GM12878 (cell line): ENCODE results near the gene THEM4. TPM values are rescaled to one million over a fixed set of nuclear protein-coding genes. Genes with fewer than 3 reads are reported as not detected.

ENCODE experiments used
- ATAC-seq: fragments of 200-7000 bp; cut with Tn5 transposase; 3 replicates; pipeline ENCODE4 v1.9.1; 2020; ENCODE audit warnings: mild to moderate bottlenecking, moderate library complexity
- BruUV-seq: library from RNA; stranded (reverse); fragments of 400-500 nt; replicated peaks from 2 replicates; lab custom pipeline; 2021; lab: Mats Ljungman, UMichigan
- CTCF ChIA-PET: fragments of 300-600 bp; sonication (Branson Sonifier 250); formaldehyde crosslinking; extraction: SDS; loops from one replicate; lab custom pipeline; 2021; ENCODE audit warnings: inconsistent platforms; lab: Yijun Ruan, JAX
- POLR2A ChIA-PET: fragments of 350-600 bp; formaldehyde crosslinking; extraction: SDS; loops from one replicate; lab custom pipeline; 2021; ENCODE audit warnings: inconsistent platforms; lab: Charles Lee
- RAD21 ChIA-PET: fragments of 300-600 bp; sonication (Branson Sonifier 250); formaldehyde crosslinking; loops from one replicate; lab custom pipeline; 2023; ENCODE audit warnings: antibody characterized with exemption; ENCODE audit not compliant: unreplicated experiment; lab: Charles Lee
- SMC1A ChIA-PET: fragments of 300-600 bp; sonication (Branson Sonifier 250); formaldehyde crosslinking; loops from one replicate; lab custom pipeline; 2023; ENCODE audit not compliant: unreplicated experiment, uncharacterized antibody; lab: Charles Lee
- DNase-seq: peaks from one replicate; pipeline ENCODE4 v3.0.0-alpha.2; 2011; ENCODE audit warnings: low read depth, low spot score
- FAIRE-seq: peaks from 3 replicates; lab custom pipeline; 2011; peaks lifted over from hg19 to GRCh38; lab: Jason Lieb, UNC
- H2AFZ ChIP-seq: 2 replicates; pipeline ENCODE4 v1.6.0; 2011; ENCODE audit warnings: low read depth, low read length, control low read depth; ENCODE audit not compliant: control insufficient read depth
- H3K27ac ChIP-seq: 2 replicates; pipeline ENCODE4 v1.5.1; 2011; ENCODE audit warnings: control low read depth; ENCODE audit not compliant: control insufficient read depth, insufficient read depth
- H3K27me3 ChIP-seq, 2 experiments: replicated peaks in 1 of 2; 2 replicates each; pipeline versions ENCODE4 v1.6.0 to v1.6.1; 2011; ENCODE audit warnings: low read length in 1 of 2; ENCODE audit not compliant: control insufficient read depth in 2 of 2, insufficient read depth in 2 of 2
- H3K36me3 ChIP-seq, 2 experiments: 2 replicates each; pipeline ENCODE4 v1.5.1; 2011; ENCODE audit warnings: low read length in 1 of 2; ENCODE audit not compliant: control insufficient read depth in 2 of 2, insufficient read depth in 2 of 2
- H3K4me1 ChIP-seq: 2 replicates; pipeline ENCODE4 v1.6.1; 2011; ENCODE audit warnings: mild to moderate bottlenecking, low read length, moderate library complexity, mixed read lengths; ENCODE audit not compliant: control insufficient read depth, insufficient read depth
- H3K4me2 ChIP-seq: 2 replicates; pipeline ENCODE4 v1.6.0; 2011; ENCODE audit warnings: control low read depth; ENCODE audit not compliant: control insufficient read depth, insufficient read depth
- H3K4me3 ChIP-seq: fragments of 200-600 bp; sonication (generic); 2 replicates; pipeline ENCODE4 v1.5.1; 2016
- H3K79me2 ChIP-seq: 2 replicates; pipeline ENCODE4 v1.6.0; 2011; ENCODE audit warnings: low read length; ENCODE audit not compliant: control insufficient read depth, insufficient read depth
- H3K9ac ChIP-seq: 2 replicates; pipeline ENCODE4 v1.8.0; 2011; ENCODE audit warnings: low read length, control low read depth, mixed read lengths; ENCODE audit not compliant: control insufficient read depth, insufficient read depth
- H3K9me3 ChIP-seq: replicated peaks from 3 replicates; pipeline ENCODE4 v1.5.1; 2011; ENCODE audit warnings: mild to moderate bottlenecking, low read length; ENCODE audit not compliant: control insufficient read depth, insufficient read depth
- H4K20me1 ChIP-seq: 2 replicates; pipeline ENCODE4 v1.6.0; 2011; ENCODE audit not compliant: control insufficient read depth, insufficient read depth
- ASH2L ChIP-seq: fragments of 300-600, 200-600 bp; sonication (generic); IDR thresholded peaks from 2 replicates; pipeline ENCODE4 v1.6.1; 2017; ENCODE audit warnings: low read depth, mild to moderate bottlenecking, borderline replicate concordance
- GABPA ChIP-seq: IDR thresholded peaks from 2 replicates; pipeline ENCODE4 v1.6.1; 2014; ENCODE audit warnings: antibody characterized with exemption, low read depth, mild to moderate bottlenecking, inconsistent platforms
- KLF5 ChIP-seq: fragments of 450-650 bp; IDR thresholded peaks from 2 replicates; pipeline ENCODE4 v1.6.1; 2014; ENCODE audit warnings: mild to moderate bottlenecking; ENCODE audit not compliant: partially characterized antibody
- MEF2B ChIP-seq: fragments of 450-650 bp; IDR thresholded peaks from 2 replicates; pipeline ENCODE4 v1.6.1; 2018; ENCODE audit warnings: mild to moderate bottlenecking, moderate library complexity; ENCODE audit not compliant: partially characterized antibody, poor library complexity, severe bottlenecking
- MTA2 ChIP-seq: fragments of 450-650 bp; IDR thresholded peaks from 2 replicates; pipeline ENCODE4 v1.6.1; 2016; ENCODE audit warnings: low read depth, mild to moderate bottlenecking, moderate library complexity
- NFYA ChIP-seq: IDR thresholded peaks from 2 replicates; pipeline ENCODE4 v1.6.1; 2011; ENCODE audit warnings: low read depth, mild to moderate bottlenecking, low read length, improper control_type of control experiment, borderline replicate concordance
- NR2C1 ChIP-seq: fragments of 450-650 bp; IDR thresholded peaks from 2 replicates; pipeline ENCODE4 v1.6.1; 2017; ENCODE audit warnings: antibody characterized with exemption, mild to moderate bottlenecking, moderate library complexity
- POLR2AphosphoS5 ChIP-seq: IDR thresholded peaks from 2 replicates; pipeline ENCODE4 v1.6.1; 2011; ENCODE audit warnings: mild to moderate bottlenecking, low read length, inconsistent platforms
- SUPT20H ChIP-seq: IDR thresholded peaks from 2 replicates; pipeline ENCODE4 v1.6.1; 2011; ENCODE audit warnings: low read depth, mild to moderate bottlenecking, low read length, moderate library complexity, borderline replicate concordance; ENCODE audit not compliant: control insufficient read depth
- SUZ12 ChIP-seq: fragments of 200-600 bp; sonication (generic); IDR thresholded peaks from one replicate; pipeline ENCODE4 v1.6.1; 2018; ENCODE audit warnings: antibody characterized with exemption, mild to moderate bottlenecking; ENCODE audit not compliant: unreplicated experiment
- WGBS: methylation state at CpG from one replicate; pipeline ENCODE4 v1.1.6; 2016; ENCODE audit warnings: low lambda C conversion rate; ENCODE audit not compliant: insufficient replicate concordance, insufficient coverage; ENCODE audit errors: missing lambda C conversion rate; 5-methylcytosine and 5-hydroxymethylcytosine counted together
- in situ Hi-C: fragments of 300-500 bp; cut with MboI; formaldehyde crosslinking; loops from 9 replicates; pipeline ENCODE4 v1.14.3; 2018; ENCODE audit warnings: mixed read lengths
- intact Hi-C: fragments of 100-400 bp; cut with micrococcal nuclease; formaldehyde crosslinking; loops from one replicate; pipeline ENCODE4 v1.14.2; 2022; ENCODE audit not compliant: unreplicated experiment
- polyA plus RNA-seq, 11 experiments: library from polyadenylated mRNA; depleted of rRNA in 4 of 11; unstranded in 6 of 11; stranded (reverse) in 5 of 11; fragments of >200 nt; fragmentation: Nextera tagmentation in 4 of 11; fragmentation: Illumina TruSeq in 1 of 11; extraction: Ambion mirVana in 4 of 11; extraction: Trizol in 1 of 11; gene quantifications; 1 replicate in 1 of 11; 2 replicates in 10 of 11; pipeline versions ENCODE4 v1.2.1 to v1.2.3, GENCODE V29; 2011 to 2016; ENCODE audit warnings: inconsistent platforms in 2 of 11, missing spikeins in 2 of 11, low read depth in 1 of 11
- total RNA-seq, 4 experiments: library from RNA; depleted of rRNA in 3 of 4; stranded (reverse); fragments of >200 nt in 3 of 4; fragmentation: Illumina TruSeq in 1 of 4; extraction: Trizol in 1 of 4; gene quantifications; 2 replicates each; pipeline versions ENCODE4 v1.2.1 to v1.2.3, GENCODE V29; 2013 to 2021

Gene THEM4
- total and polyA plus RNA-seq, 10 of the 15 experiments (the other 5 are each of a cell fraction or from before 2014, with no cell fraction given) = 3.4 to 30.8 (median 17.9) TPM

- FAIRE-seq (no peak), ATAC-seq (no peak)
- Histone ChIP-seq H3K4me2 (no peak overlapping the region), H3K9ac (no peak overlapping the region), H3K4me3 (no peak overlapping the region)
- in situ Hi-C loops = no loop called here
- TF ChIP-seq SUPT20H = no peak
- no peak for TF ChIP-seq MEF2B
- TF ChIP-seq MTA2 = no peak
- no peak for TF ChIP-seq GABPA
- no peak for TF ChIP-seq NR2C1
- TF ChIP-seq NFYA = no peak
- TF ChIP-seq SUZ12 = no peak
- TF ChIP-seq POLR2AphosphoS5 = no peak
- no peak for TF ChIP-seq KLF5
- no peak for TF ChIP-seq ASH2L
- TF ChIP-seq, all 136 proteins: peak for 0
- no TSS peak for BruUV-seq
- DNase-seq = no peak
- intact Hi-C loops = no loop called here
- WGBS = 0% methylated on average over 1 of the region's 1 CpG
- SMC1A ChIA-PET = interaction anchor here (0.6 to 1.6 kb wide), 4 partner anchors 14 to 60 kb away, joined by 3 to 4 read pairs (median 4); no protein-coding TSS in a partner anchor
- Histone ChIP-seq H2AFZ (no peak overlapping the region), H3K27ac (no peak overlapping the region), H4K20me1 (no peaks in the 10 kb centered on the region), H3K27me3 (peaks cover 0 to 5% of the 10 kb centered on the region in 2 experiments; a peak in 2 of 4 replicates), H3K36me3 (no peaks in the 10 kb centered on the region), H3K4me1 (no peaks in the 10 kb centered on the region), H3K9me3 (no peaks in the 10 kb centered on the region), H3K79me2 (no peaks in the 10 kb centered on the region)
- CTCF ChIA-PET = interaction anchor here (0.6 to 2.6 kb wide), 4 partner anchors 11 to 61 kb away, joined by 3 to 9 read pairs (median 4); no protein-coding TSS in a partner anchor
- RAD21 ChIA-PET = interaction anchor here (1.5 kb wide), 1 partner anchor 61 kb away, joined by 3 read pairs; no protein-coding TSS in a partner anchor
- POLR2A ChIA-PET = no interaction called here
Observed at GRCh38 chr1:151939779-151940178, 30.5 kb upstream of the THEM4 start.
